GM12878 (cell line): ENCODE measurements around the gene KIAA0408. TPM values are rescaled to one million over a fixed set of nuclear protein-coding genes. Genes with fewer than 3 reads are reported as not detected.

Source experiments
- ATAC-seq: fragments of 200-7000 bp; cut with Tn5 transposase; 3 replicates; pipeline ENCODE4 v1.9.1; 2020; ENCODE audit warnings: mild to moderate bottlenecking, moderate library complexity
- BruUV-seq: library from RNA; stranded (reverse); fragments of 400-500 nt; replicated peaks from 2 replicates; lab custom pipeline; 2021; lab: Mats Ljungman, UMichigan
- CTCF ChIA-PET: fragments of 300-600 bp; sonication (Branson Sonifier 250); formaldehyde crosslinking; extraction: SDS; loops from one replicate; lab custom pipeline; 2021; ENCODE audit warnings: inconsistent platforms; lab: Yijun Ruan, JAX
- POLR2A ChIA-PET: fragments of 350-600 bp; formaldehyde crosslinking; extraction: SDS; loops from one replicate; lab custom pipeline; 2021; ENCODE audit warnings: inconsistent platforms; lab: Charles Lee
- RAD21 ChIA-PET: fragments of 300-600 bp; sonication (Branson Sonifier 250); formaldehyde crosslinking; loops from one replicate; lab custom pipeline; 2023; ENCODE audit warnings: antibody characterized with exemption; ENCODE audit not compliant: unreplicated experiment; lab: Charles Lee
- SMC1A ChIA-PET: fragments of 300-600 bp; sonication (Branson Sonifier 250); formaldehyde crosslinking; loops from one replicate; lab custom pipeline; 2023; ENCODE audit not compliant: unreplicated experiment, uncharacterized antibody; lab: Charles Lee
- DNase-seq: peaks from one replicate; pipeline ENCODE4 v3.0.0-alpha.2; 2011; ENCODE audit warnings: low read depth, low spot score
- FAIRE-seq: peaks from 3 replicates; lab custom pipeline; 2011; peaks lifted over from hg19 to GRCh38; lab: Jason Lieb, UNC
- H2AFZ ChIP-seq: 2 replicates; pipeline ENCODE4 v1.6.0; 2011; ENCODE audit warnings: low read depth, low read length, control low read depth; ENCODE audit not compliant: control insufficient read depth
- H3K27ac ChIP-seq: 2 replicates; pipeline ENCODE4 v1.5.1; 2011; ENCODE audit warnings: control low read depth; ENCODE audit not compliant: control insufficient read depth, insufficient read depth
- H3K27me3 ChIP-seq, 2 experiments: replicated peaks in 1 of 2; 2 replicates each; pipeline versions ENCODE4 v1.6.0 to v1.6.1; 2011; ENCODE audit warnings: low read length in 1 of 2; ENCODE audit not compliant: control insufficient read depth in 2 of 2, insufficient read depth in 2 of 2
- H3K36me3 ChIP-seq, 2 experiments: 2 replicates each; pipeline ENCODE4 v1.5.1; 2011; ENCODE audit warnings: low read length in 1 of 2; ENCODE audit not compliant: control insufficient read depth in 2 of 2, insufficient read depth in 2 of 2
- H3K4me1 ChIP-seq: 2 replicates; pipeline ENCODE4 v1.6.1; 2011; ENCODE audit warnings: mild to moderate bottlenecking, low read length, moderate library complexity, mixed read lengths; ENCODE audit not compliant: control insufficient read depth, insufficient read depth
- H3K4me2 ChIP-seq: 2 replicates; pipeline ENCODE4 v1.6.0; 2011; ENCODE audit warnings: control low read depth; ENCODE audit not compliant: control insufficient read depth, insufficient read depth
- H3K4me3 ChIP-seq: fragments of 200-600 bp; sonication (generic); 2 replicates; pipeline ENCODE4 v1.5.1; 2016
- H3K79me2 ChIP-seq: 2 replicates; pipeline ENCODE4 v1.6.0; 2011; ENCODE audit warnings: low read length; ENCODE audit not compliant: control insufficient read depth, insufficient read depth
- H3K9ac ChIP-seq: 2 replicates; pipeline ENCODE4 v1.8.0; 2011; ENCODE audit warnings: low read length, control low read depth, mixed read lengths; ENCODE audit not compliant: control insufficient read depth, insufficient read depth
- H3K9me3 ChIP-seq: replicated peaks from 3 replicates; pipeline ENCODE4 v1.5.1; 2011; ENCODE audit warnings: mild to moderate bottlenecking, low read length; ENCODE audit not compliant: control insufficient read depth, insufficient read depth
- H4K20me1 ChIP-seq: 2 replicates; pipeline ENCODE4 v1.6.0; 2011; ENCODE audit not compliant: control insufficient read depth, insufficient read depth
- GATAD2B ChIP-seq: fragments of 450-650 bp; conservative IDR thresholded peaks from 2 replicates; pipeline ENCODE4 v1.6.1; 2017; ENCODE audit warnings: low read depth, mild to moderate bottlenecking, moderate library complexity
- MTA3 ChIP-seq: IDR thresholded peaks from 2 replicates; pipeline ENCODE4 v1.6.1; 2012; ENCODE audit warnings: low read length, inconsistent platforms, borderline replicate concordance
- NR2C2 ChIP-seq: IDR thresholded peaks from 2 replicates; pipeline ENCODE4 v1.6.1; 2011; ENCODE audit warnings: borderline replicate concordance, low read depth; ENCODE audit not compliant: control insufficient read depth, insufficient read length
- RCOR1 ChIP-seq: conservative IDR thresholded peaks from 2 replicates; pipeline ENCODE4 v1.6.1; 2012; ENCODE audit warnings: low read depth, low read length, improper control_type of control experiment
- RFX5 ChIP-seq: IDR thresholded peaks from 2 replicates; pipeline ENCODE4 v1.6.1; 2011; ENCODE audit warnings: low read depth, low read length, improper control_type of control experiment
- SIX5 ChIP-seq: IDR thresholded peaks from 2 replicates; pipeline ENCODE4 v1.6.1; 2011; ENCODE audit warnings: mild to moderate bottlenecking, low read depth, low read length, moderate library complexity; ENCODE audit not compliant: severe bottlenecking
- TAF1 ChIP-seq: IDR thresholded peaks from 2 replicates; pipeline ENCODE4 v1.6.1; 2011; ENCODE audit warnings: mild to moderate bottlenecking, low read depth, low read length, borderline replicate concordance
- TBL1XR1 ChIP-seq: IDR thresholded peaks from 2 replicates; pipeline ENCODE4 v1.6.1; 2012; ENCODE audit warnings: low read depth, low read length, improper control_type of control experiment
- WGBS: methylation state at CpG from one replicate; pipeline ENCODE4 v1.1.6; 2016; ENCODE audit warnings: low lambda C conversion rate; ENCODE audit not compliant: insufficient replicate concordance, insufficient coverage; ENCODE audit errors: missing lambda C conversion rate; 5-methylcytosine and 5-hydroxymethylcytosine counted together
- in situ Hi-C: fragments of 300-500 bp; cut with MboI; formaldehyde crosslinking; loops from 9 replicates; pipeline ENCODE4 v1.14.3; 2018; ENCODE audit warnings: mixed read lengths
- intact Hi-C: fragments of 100-400 bp; cut with micrococcal nuclease; formaldehyde crosslinking; loops from one replicate; pipeline ENCODE4 v1.14.2; 2022; ENCODE audit not compliant: unreplicated experiment
- polyA plus RNA-seq, 11 experiments: library from polyadenylated mRNA; depleted of rRNA in 4 of 11; unstranded in 6 of 11; stranded (reverse) in 5 of 11; fragments of >200 nt; fragmentation: Nextera tagmentation in 4 of 11; fragmentation: Illumina TruSeq in 1 of 11; extraction: Ambion mirVana in 4 of 11; extraction: Trizol in 1 of 11; gene quantifications; 1 replicate in 1 of 11; 2 replicates in 10 of 11; pipeline versions ENCODE4 v1.2.1 to v1.2.3, GENCODE V29; 2011 to 2016; ENCODE audit warnings: inconsistent platforms in 2 of 11, missing spikeins in 2 of 11, low read depth in 1 of 11
- total RNA-seq, 4 experiments: library from RNA; depleted of rRNA in 3 of 4; stranded (reverse); fragments of >200 nt in 3 of 4; fragmentation: Illumina TruSeq in 1 of 4; extraction: Trizol in 1 of 4; gene quantifications; 2 replicates each; pipeline versions ENCODE4 v1.2.1 to v1.2.3, GENCODE V29; 2013 to 2021
- TF ChIP-seq, protein P1 (sequence below): fragments of 450-650 bp; IDR thresholded peaks from 2 replicates; pipeline ENCODE4 v1.6.1; 2017; ENCODE audit warnings: mild to moderate bottlenecking
- TF ChIP-seq, protein P2 (sequence below): fragments of 450-650 bp; conservative IDR thresholded peaks from 2 replicates; pipeline ENCODE4 v1.6.1; 2017; ENCODE audit warnings: mild to moderate bottlenecking, moderate library complexity

KIAA0408 gene
- total and polyA plus RNA-seq, 10 of the 15 experiments (the other 5 are each of a cell fraction or from before 2014, with no cell fraction given) = 0.03 to 0.30 (median 0.06) TPM; not detected in 4

DNA sequence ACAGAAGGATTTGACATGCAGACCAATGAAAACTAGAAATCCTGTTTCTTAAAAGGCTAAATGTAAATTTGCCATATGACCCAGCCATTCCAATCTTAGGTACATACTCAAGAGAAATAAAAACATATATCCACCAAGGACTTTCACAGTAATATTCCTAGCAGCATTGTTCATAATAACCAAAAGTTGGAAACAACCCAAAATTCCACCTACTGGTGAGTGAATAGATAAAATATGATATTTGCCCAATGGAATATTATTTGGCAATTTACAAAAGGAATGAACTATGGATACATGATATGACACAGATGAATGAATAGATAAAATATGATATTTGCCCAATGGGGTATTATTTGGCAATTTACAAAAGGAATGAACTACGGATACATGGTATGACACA, 37.3 kb upstream of the KIAA0408 start:
- intact Hi-C loops (no loop called here), in situ Hi-C loops (no loop called here)
- DNase-seq (no peak), ATAC-seq (no peak), FAIRE-seq (no peak)
- POLR2A ChIA-PET = no interaction called here
- Histone ChIP-seq H2AFZ (no peak overlapping the region), H3K27me3 (no peaks in the 10 kb centered on the region), H3K9ac (no peak overlapping the region), H3K4me1 (no peaks in the 10 kb centered on the region), H3K79me2 (no peaks in the 10 kb centered on the region), H3K27ac (no peak overlapping the region), H4K20me1 (no peaks in the 10 kb centered on the region), H3K9me3 (no peaks in the 10 kb centered on the region), H3K4me2 (no peak overlapping the region), H3K4me3 (no peak overlapping the region), H3K36me3 (no peaks in the 10 kb centered on the region)
- no TSS peak for BruUV-seq
- 48% methylated on average over 1 of the region's 1 CpG for WGBS
- TF ChIP-seq SIX5 (no peak), TAF1 (no peak), GATAD2B (no peak), MTA3 (no peak)
- SMC1A ChIA-PET = interaction anchor here (0.7 to 4.6 kb wide), 3 partner anchors 9 to 43 kb away, joined by 3 to 21 read pairs (median 6); no protein-coding TSS in a partner anchor
- RAD21 ChIA-PET = interaction anchor here (0.7 kb wide), 1 partner anchor 19 kb away, joined by 3 read pairs; no protein-coding TSS in a partner anchor
- CTCF ChIA-PET = interaction anchor here (0.9 to 3.9 kb wide), 4 partner anchors 9 to 30 kb away, joined by 3 to 14 read pairs (median 6); no protein-coding TSS in a partner anchor

DNA sequence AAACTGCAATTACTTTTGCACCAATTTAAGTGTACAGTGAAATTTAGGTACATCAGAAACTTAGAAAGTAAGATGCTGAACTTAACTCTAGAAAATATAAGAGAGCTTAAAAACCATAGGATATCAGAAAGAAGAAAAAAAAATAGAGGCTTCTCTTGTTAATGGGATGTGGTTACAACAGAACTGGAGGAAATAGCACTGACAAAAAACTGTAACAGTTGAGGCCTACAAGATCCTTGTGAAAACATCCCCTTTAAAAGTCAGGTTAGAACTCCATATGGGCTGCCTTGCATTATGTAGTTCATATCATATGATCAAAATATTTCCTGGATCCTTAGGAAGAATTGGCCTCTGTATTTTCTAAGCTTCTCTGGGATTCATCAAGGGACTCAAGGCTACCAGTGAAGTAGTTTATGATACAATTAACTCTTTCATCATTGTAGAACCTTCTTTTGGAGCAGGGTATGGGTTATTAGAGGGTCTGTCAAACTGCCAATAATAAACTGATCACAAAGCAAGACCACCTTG, 35.1 kb upstream of the KIAA0408 start:
- ChIA-PET RAD21 (no interaction called here), POLR2A (no interaction called here), CTCF (interaction anchor here (0.6 to 3.5 kb wide), 4 partner anchors 8 to 690 kb away, joined by 3 to 17 read pairs (median 4); no protein-coding TSS in a partner anchor), SMC1A (interaction anchor here (1.3 to 4.6 kb wide), 2 partner anchors 11 to 17 kb away, joined by 7 to 21 read pairs; no protein-coding TSS in a partner anchor)
- no peaks in the 10 kb centered on the region for H4K20me1 ChIP-seq
- no peak overlapping the region for H3K27ac ChIP-seq
- H3K9me3 ChIP-seq = no peaks in the 10 kb centered on the region; the same call in 2 of the 3 replicates
- FAIRE-seq (no peak), ATAC-seq (no peak), DNase-seq (no peak)
- no peaks in the 10 kb centered on the region for H3K79me2 ChIP-seq
- intact Hi-C loops (no loop called here), in situ Hi-C loops (no loop called here)
- no peaks in the 10 kb centered on the region for H3K4me1 ChIP-seq
- no peak for TF ChIP-seq TBL1XR1
- no peak for TF ChIP-seq RCOR1
- TF ChIP-seq NR2C2 = no peak
- TF ChIP-seq, protein P1, sequence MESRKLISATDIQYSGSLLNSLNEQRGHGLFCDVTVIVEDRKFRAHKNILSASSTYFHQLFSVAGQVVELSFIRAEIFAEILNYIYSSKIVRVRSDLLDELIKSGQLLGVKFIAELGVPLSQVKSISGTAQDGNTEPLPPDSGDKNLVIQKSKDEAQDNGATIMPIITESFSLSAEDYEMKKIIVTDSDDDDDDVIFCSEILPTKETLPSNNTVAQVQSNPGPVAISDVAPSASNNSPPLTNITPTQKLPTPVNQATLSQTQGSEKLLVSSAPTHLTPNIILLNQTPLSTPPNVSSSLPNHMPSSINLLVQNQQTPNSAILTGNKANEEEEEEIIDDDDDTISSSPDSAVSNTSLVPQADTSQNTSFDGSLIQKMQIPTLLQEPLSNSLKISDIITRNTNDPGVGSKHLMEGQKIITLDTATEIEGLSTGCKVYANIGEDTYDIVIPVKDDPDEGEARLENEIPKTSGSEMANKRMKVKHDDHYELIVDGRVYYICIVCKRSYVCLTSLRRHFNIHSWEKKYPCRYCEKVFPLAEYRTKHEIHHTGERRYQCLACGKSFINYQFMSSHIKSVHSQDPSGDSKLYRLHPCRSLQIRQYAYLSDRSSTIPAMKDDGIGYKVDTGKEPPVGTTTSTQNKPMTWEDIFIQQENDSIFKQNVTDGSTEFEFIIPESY = no peak
- TF ChIP-seq, protein P2, sequence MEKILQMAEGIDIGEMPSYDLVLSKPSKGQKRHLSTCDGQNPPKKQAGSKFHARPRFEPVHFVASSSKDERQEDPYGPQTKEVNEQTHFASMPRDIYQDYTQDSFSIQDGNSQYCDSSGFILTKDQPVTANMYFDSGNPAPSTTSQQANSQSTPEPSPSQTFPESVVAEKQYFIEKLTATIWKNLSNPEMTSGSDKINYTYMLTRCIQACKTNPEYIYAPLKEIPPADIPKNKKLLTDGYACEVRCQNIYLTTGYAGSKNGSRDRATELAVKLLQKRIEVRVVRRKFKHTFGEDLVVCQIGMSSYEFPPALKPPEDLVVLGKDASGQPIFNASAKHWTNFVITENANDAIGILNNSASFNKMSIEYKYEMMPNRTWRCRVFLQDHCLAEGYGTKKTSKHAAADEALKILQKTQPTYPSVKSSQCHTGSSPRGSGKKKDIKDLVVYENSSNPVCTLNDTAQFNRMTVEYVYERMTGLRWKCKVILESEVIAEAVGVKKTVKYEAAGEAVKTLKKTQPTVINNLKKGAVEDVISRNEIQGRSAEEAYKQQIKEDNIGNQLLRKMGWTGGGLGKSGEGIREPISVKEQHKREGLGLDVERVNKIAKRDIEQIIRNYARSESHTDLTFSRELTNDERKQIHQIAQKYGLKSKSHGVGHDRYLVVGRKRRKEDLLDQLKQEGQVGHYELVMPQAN = no peak
- no peak for TF ChIP-seq RFX5
- H3K27me3 ChIP-seq = no peaks in the 10 kb centered on the region
- no peak overlapping the region for H3K4me2 ChIP-seq
- H3K36me3 ChIP-seq = no peaks in the 10 kb centered on the region
- H3K9ac ChIP-seq = no peak overlapping the region
- no peak overlapping the region for H2AFZ ChIP-seq
- BruUV-seq = no TSS peak
- no peak overlapping the region for H3K4me3 ChIP-seq
